T47D (cell line): ENCODE data around the gene TAAR2.

ENCODE experiments used
- DNase-seq, 2 experiments: peaks; one replicate each; pipeline versions ENCODE4 v3.0.0 to v3.0.0-alpha.2; 2011 to 2012; ENCODE audit warnings: low read depth in 1 of 2, low spot score in 1 of 2
- JUND ChIP-seq: IDR thresholded peaks from 2 replicates; pipeline ENCODE4 v1.6.1; 2012; ENCODE audit warnings: low read depth
- in situ Hi-C: cut with HindIII; loops from 2 replicates; pipeline ENCODE4 v1.10.0; 2016; ENCODE audit warnings: low sequenced_read_pairs, low pct_unique_long_range_greater_than_20kb

TAAR2 gene, protein sequence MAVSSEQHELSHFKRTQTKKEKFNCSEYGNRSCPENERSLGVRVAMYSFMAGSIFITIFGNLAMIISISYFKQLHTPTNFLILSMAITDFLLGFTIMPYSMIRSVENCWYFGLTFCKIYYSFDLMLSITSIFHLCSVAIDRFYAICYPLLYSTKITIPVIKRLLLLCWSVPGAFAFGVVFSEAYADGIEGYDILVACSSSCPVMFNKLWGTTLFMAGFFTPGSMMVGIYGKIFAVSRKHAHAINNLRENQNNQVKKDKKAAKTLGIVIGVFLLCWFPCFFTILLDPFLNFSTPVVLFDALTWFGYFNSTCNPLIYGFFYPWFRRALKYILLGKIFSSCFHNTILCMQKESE

DNA sequence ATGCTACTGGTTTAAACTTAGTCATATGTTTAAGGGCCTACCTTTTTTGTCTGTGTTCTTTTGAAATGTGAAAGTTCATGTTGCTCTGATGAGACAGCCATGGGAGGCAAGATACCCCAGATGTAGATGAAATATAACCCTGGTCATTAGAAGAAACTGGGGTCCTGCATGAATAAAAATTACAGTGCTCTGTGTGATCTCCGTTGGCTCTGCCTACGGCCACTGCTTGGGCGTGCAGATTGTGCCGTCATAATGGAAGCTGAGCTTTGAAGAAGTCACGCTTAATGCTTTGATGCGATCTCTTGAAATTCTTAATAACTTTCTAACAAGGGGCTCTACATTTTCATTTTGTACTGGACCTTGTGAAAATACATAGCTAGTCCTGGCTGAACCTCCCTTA, at the start of gene TAAR2:
Gene TAAR2 (minus strand): TSS at position 101 of the 400 bp plus-strand sequence. CDS start 0 bp downstream, at position 101.
- in situ Hi-C loops: no loop called here
- no peak for TF ChIP-seq JUND

GRCh38 chr6:132673376-132674094, 49.5 kb upstream of the TAAR2 start:
- in situ Hi-C loops: no loop called here
- no peak for DNase-seq
- TF ChIP-seq JUND: no peak

More for the DNA sequence above, at the start of gene TAAR2:
- DNase-seq: no peak

- TF ChIP-seq JUND: no peak
- DNase-seq: no peak
- in situ Hi-C loops: no loop called here
These were observed 47.2 kb upstream of the TAAR2 start for GRCh38 chr6:132671295-132671694.

DNA sequence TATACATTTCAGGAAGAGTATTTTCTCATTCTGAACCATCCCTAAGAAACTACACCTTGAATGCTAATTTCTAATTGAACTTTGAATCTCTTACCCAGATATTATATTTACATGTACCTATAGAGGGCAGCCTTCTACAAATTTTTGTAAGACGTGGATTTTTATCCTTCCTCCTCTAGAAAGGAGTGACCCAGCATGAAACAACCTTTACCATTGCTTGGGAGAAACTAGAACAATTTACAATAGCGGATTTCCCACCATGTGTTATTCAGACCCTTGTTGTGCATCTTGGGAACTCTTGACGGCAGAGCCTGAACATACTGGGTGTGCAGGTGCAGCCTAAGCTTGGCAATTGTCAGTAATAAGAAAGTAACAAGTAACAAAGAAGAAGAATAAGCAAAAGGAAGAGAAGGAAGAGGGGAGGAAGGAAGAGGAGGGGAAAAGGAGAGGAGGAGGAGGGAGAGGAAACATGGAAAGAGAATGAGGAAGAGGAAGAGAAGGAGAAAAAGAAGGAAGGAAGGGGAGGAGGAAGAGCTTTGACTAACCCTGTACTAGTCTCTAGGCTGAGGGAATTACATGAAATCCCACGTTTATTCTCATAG, 45.7 kb upstream of the TAAR2 start:
- TF ChIP-seq JUND: no peak
- in situ Hi-C loops: no loop called here
- peak; percentile 11 to 46 for DNase-seq

GRCh38 chr6:132666118-132666517, 42.0 kb upstream of the TAAR2 start:
- in situ Hi-C loops: no loop called here
- no peak for DNase-seq
- TF ChIP-seq JUND: no peak

DNA sequence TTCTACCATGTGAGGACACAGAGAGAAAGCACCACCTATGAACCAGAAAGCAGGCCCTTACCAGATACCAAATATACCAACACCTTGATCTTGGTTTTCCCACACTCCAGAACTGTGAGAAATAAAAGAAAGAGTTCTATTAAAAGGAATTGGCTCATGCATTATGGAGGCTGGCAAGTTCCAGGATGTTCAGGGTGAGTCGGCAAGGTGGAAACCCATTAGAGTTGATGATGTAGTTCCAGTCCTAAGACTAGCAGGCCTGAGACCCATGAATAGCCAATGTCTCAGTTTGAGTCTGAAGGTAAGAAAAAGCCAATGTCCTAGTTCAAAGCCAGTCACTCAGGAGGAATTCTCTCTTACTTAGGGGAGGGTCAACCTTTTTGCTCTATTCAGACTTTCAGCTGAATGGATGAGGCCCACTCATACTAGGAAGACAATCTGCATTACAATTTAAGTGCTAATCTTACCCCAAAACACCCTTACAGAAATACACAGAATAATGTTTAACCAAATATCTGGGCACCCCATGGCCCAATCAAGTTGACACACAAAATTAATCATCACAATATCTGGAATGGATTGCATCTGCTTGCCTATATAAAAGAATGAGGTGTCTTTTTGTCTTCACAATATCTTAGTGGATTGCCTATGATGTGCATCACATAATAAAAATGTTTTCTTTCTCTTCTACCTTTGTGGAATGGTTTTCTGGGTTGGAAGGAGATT, 40.4 kb upstream of the TAAR2 start:
- in situ Hi-C loops: no loop called here
- DNase-seq: no peak
- TF ChIP-seq JUND: no peak

DNA sequence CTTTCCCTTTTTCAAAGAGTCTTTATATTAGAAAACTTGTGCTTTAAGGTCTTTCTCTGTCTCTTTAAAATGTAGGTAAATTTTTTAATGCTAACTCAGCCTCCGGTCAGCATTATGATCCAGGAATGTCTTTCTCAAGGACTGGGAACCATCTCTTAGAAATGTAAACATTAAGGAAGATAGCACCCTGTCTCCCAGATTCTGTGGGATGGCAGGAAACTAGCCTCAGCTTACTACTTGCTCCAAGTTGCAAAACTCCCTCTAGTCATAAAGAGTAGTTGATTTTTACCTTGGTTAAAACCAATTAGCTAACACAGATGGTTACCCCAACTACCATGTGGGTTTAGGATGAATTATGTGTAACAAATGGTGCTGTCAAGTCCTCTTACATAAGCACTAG, 39.6 kb upstream of the TAAR2 start:
- DNase-seq: no peak
- TF ChIP-seq JUND: no peak
- in situ Hi-C loops: no loop called here

DNA sequence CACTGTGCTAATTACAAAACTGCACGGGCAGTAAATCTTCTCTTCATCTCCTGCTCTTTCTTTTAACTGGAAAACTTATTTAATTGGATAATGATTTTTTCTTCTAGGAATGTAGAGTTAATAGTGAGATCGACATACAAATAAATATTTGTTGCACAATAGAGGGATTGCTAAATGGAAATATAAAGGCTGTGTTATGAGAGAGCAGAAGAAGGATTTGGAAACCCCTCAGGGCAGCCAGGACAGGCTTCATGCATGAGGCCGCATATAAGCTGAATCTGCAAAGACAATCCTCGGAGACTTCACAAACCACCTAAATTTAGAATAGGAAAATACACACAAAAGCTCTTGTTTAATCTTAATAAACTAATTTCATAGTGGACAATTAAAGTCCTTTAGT, 37.8 kb upstream of the TAAR2 start:
- DNase-seq: no peak
- in situ Hi-C loops: no loop called here
- TF ChIP-seq JUND: no peak

GRCh38 chr6:132659082-132659481, 35.0 kb upstream of the TAAR2 start, which contains the start of gene TAAR1:
TSS of gene TAAR1 (minus strand) at chr6:132659182. CDS start at chr6:132646003, 13,179 bp downstream.
- TF ChIP-seq JUND: no peak
- in situ Hi-C loops: no loop called here
- no peak for DNase-seq

DNA sequence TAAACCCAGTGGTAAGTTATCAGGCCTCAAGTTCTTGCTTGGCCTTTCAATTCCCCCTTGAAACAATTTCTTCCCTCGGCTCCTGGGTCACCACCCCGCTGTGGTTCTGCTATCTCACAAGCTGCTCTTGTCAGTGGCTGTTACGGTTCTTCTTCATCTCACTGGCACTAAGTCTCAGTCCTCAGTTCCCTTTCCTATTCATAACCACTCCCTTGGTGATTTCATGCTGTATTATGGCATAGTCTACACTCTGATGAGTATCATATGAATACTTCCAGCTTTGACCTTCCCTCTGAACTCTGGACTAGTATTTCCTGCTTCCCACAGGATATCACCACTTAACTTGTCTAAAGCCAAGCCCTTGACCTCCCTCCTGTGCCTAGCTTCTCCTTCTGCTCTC, 27.0 kb upstream of the TAAR2 start:
- in situ Hi-C loops: no loop called here
- no peak for TF ChIP-seq JUND
- no peak for DNase-seq

- in situ Hi-C loops: no loop called here
- TF ChIP-seq JUND: no peak
- DNase-seq: no peak
These were observed 26.4 kb upstream of the TAAR2 start for GRCh38 chr6:132650429-132650828.

- TF ChIP-seq JUND: no peak
- no peak for DNase-seq
- in situ Hi-C loops: no loop called here
These were observed 24.8 kb upstream of the TAAR2 start for GRCh38 chr6:132648828-132649227.
